CD14-positive monocyte (primary cell): Measurements from ENCODE around the gene NGRN. TPM values are rescaled to one million over a fixed set of nuclear protein-coding genes. Genes with fewer than 3 reads are reported as not detected.
A peak's percentile ranks its signal among the peaks of the same experiment; 100 is the strongest.

Experiments
- DNase-seq, 3 donors: peaks; one replicate each; pipeline ENCODE4 v3.0.0-alpha.2; 2011 to 2022
- H2AFZ ChIP-seq: 2 replicates; pipeline ENCODE4 v1.6.0; 2012; ENCODE audit warnings: mild to moderate bottlenecking, low read depth, low read length, inconsistent platforms; ENCODE audit not compliant: insufficient read depth, poor library complexity, severe bottlenecking
- H3K27ac ChIP-seq, 2 donors: 1 replicate in 1 of 2; 2 replicates in 1 of 2; pipeline ENCODE4 v1.5.1; 2012 to 2013; ENCODE audit warnings: low read length in 2 of 2, control low read depth in 1 of 2, inconsistent platforms in 1 of 2, low read depth in 1 of 2, mild to moderate bottlenecking in 1 of 2
- H3K27me3 ChIP-seq, 2 donors: one replicate each; pipeline versions ENCODE4 v1.6.0 to v1.6.1; 2011 to 2013; ENCODE audit warnings: low read length in 2 of 2; ENCODE audit not compliant: control insufficient read depth in 2 of 2, insufficient read depth in 2 of 2
- H3K36me3 ChIP-seq, 2 donors: replicated peaks in 1 of 2; 1 replicate in 1 of 2; 2 replicates in 1 of 2; pipeline versions ENCODE4 v1.5.1 to v1.6.1; 2012 to 2013; ENCODE audit warnings: low read length in 2 of 2, control low read depth in 1 of 2, inconsistent platforms in 1 of 2, mild to moderate bottlenecking in 1 of 2; ENCODE audit not compliant: insufficient read depth in 2 of 2, control insufficient read depth in 1 of 2
- H3K4me1 ChIP-seq, 2 donors: 1 replicate in 1 of 2; 2 replicates in 1 of 2; pipeline versions ENCODE4 v1.5.1 to v1.6.1; 2012 to 2013; ENCODE audit warnings: low read length in 2 of 2, control low read depth in 1 of 2, inconsistent platforms in 1 of 2, mild to moderate bottlenecking in 1 of 2, moderate library complexity in 1 of 2; ENCODE audit not compliant: insufficient read depth in 2 of 2, control insufficient read depth in 1 of 2
- H3K4me2 ChIP-seq: replicated peaks from 2 replicates; pipeline ENCODE3; 2012; ENCODE audit warnings: low read length, moderate library complexity, mild to moderate bottlenecking; ENCODE audit not compliant: poor library complexity, severe bottlenecking; ENCODE audit errors: extremely low read depth
- H3K4me3 ChIP-seq, 3 experiments: fragments of 200-600 bp in 1 of 3; sonication (generic) in 1 of 3; replicated peaks in 1 of 3; 1 replicate in 2 of 3; 2 replicates in 1 of 3; pipeline ENCODE4 v1.5.1; 2011 to 2013; ENCODE audit warnings: low read length in 3 of 3, mild to moderate bottlenecking in 3 of 3, control low read depth in 2 of 3, low read depth in 2 of 3, inconsistent platforms in 1 of 3, moderate library complexity in 1 of 3
- H3K79me2 ChIP-seq: 2 replicates; pipeline ENCODE4 v1.6.0; 2012; ENCODE audit warnings: mild to moderate bottlenecking, control low read depth, inconsistent platforms, low read length, moderate library complexity; ENCODE audit not compliant: insufficient read depth
- H3K9ac ChIP-seq: 2 replicates; pipeline ENCODE4 v1.6.0; 2017; ENCODE audit warnings: low read length, mild to moderate bottlenecking; ENCODE audit not compliant: insufficient read depth, poor library complexity, severe bottlenecking
- H3K9me3 ChIP-seq, 2 donors: replicated peaks in 1 of 2; 1 replicate in 1 of 2; 2 replicates in 1 of 2; pipeline versions ENCODE4 v1.5.1 to v1.6.1; 2012 to 2013; ENCODE audit warnings: low read length in 2 of 2, control low read depth in 1 of 2; ENCODE audit not compliant: control insufficient read depth in 1 of 2, insufficient read depth in 1 of 2
- H4K20me1 ChIP-seq: 2 replicates; pipeline ENCODE4 v1.6.0; 2012; ENCODE audit warnings: mild to moderate bottlenecking, low read length, control low read depth, moderate library complexity; ENCODE audit not compliant: insufficient read depth
- H3K27ac Mint-ChIP-seq, 7 donors: one replicate each; pipeline ENCODE4 v1.8.0; 2020; ENCODE audit warnings: mild to moderate bottlenecking in 7 of 7, mixed read lengths in 7 of 7, moderate library complexity in 6 of 7, inconsistent platforms in 2 of 7
- H3K27me3 Mint-ChIP-seq, 3 donors: one replicate each; pipeline ENCODE4 v1.8.0; 2021 to 2022; ENCODE audit warnings: low read depth in 3 of 3, mild to moderate bottlenecking in 3 of 3, mixed read lengths in 3 of 3, moderate library complexity in 3 of 3, inconsistent platforms in 1 of 3
- H3K36me3 Mint-ChIP-seq, 2 donors: one replicate each; pipeline ENCODE4 v1.8.0; 2020; ENCODE audit warnings: mixed read lengths in 2 of 2, inconsistent platforms in 1 of 2, mild to moderate bottlenecking in 1 of 2
- H3K4me1 Mint-ChIP-seq: one replicate; pipeline ENCODE4 v1.8.0; 2020; ENCODE audit warnings: mild to moderate bottlenecking, mixed read lengths
- H3K4me3 Mint-ChIP-seq, 2 donors: one replicate each; pipeline ENCODE4 v1.8.0; 2020; ENCODE audit warnings: mild to moderate bottlenecking in 2 of 2, mixed read lengths in 2 of 2, moderate library complexity in 1 of 2
- H3K9me3 Mint-ChIP-seq, 7 donors: one replicate each; pipeline ENCODE4 v1.8.0; 2020 to 2022; ENCODE audit warnings: mixed read lengths in 7 of 7, mild to moderate bottlenecking in 6 of 7, moderate library complexity in 6 of 7, inconsistent platforms in 2 of 7
- CTCF ChIP-seq: fragments of 200-600 bp; IDR thresholded peaks from one replicate; pipeline ENCODE4 v1.8.0; 2022; ENCODE audit warnings: antibody characterized with exemption, mild to moderate bottlenecking
- WGBS: methylation state at CpG from one replicate; pipeline ENCODE4 v1.1.5; 2013; ENCODE audit warnings: missing lambda C conversion rate; ENCODE audit not compliant: insufficient coverage; 5-methylcytosine and 5-hydroxymethylcytosine counted together
- intact Hi-C, 2 donors: fragments of 100-400 bp; cut with micrococcal nuclease; formaldehyde crosslinking; loops; one replicate each; pipeline versions ENCODE4 v1.15.0 to v1.15.1; 2023
- polyA plus RNA-seq, 3 donors: library from polyadenylated mRNA; depleted of rRNA in 1 of 3; unstranded in 2 of 3; stranded (reverse) in 1 of 3; fragments of 300-500 nt in 2 of 3; fragments of >200 nt in 1 of 3; fragmentation: Illumina TruSeq in 2 of 3; gene quantifications; 1 replicate in 2 of 3; 2 replicates in 1 of 3; pipeline ENCODE4 v1.2.3, GENCODE V29; 2012 to 2021

NGRN gene
- polyA plus RNA-seq, 3 donors: 14.4 to 20.3 (median 18.9) TPM

- Histone ChIP-seq H2AFZ (no peak overlapping the region), H4K20me1 (no peaks in the 10 kb centered on the region), H3K27me3 (no peaks in the 10 kb centered on the region), H3K4me3 (no peak overlapping the region), H3K36me3 (no peaks in the 10 kb centered on the region), H3K4me1 (peaks cover 6 to 7% of the 10 kb centered on the region in 2 donors), H3K9ac (no peak overlapping the region), H3K79me2 (no peaks in the 10 kb centered on the region), H3K27ac (no peak overlapping the region), H3K9me3 (no peaks in the 10 kb centered on the region), H3K4me2 (no peak overlapping the region)
- no peak for TF ChIP-seq CTCF
- Mint-ChIP-seq H3K27me3 (peaks cover 0 to 2% (median 1%) of the 10 kb centered on the region in 3 donors), H3K36me3 (no peaks in the 10 kb centered on the region), H3K4me1 (peaks cover 11% of the 10 kb centered on the region), H3K27ac (no peak overlapping the region), H3K9me3 (no peaks in the 10 kb centered on the region), H3K4me3 (no peak overlapping the region)
- WGBS: 93% methylated on average over 3 of the region's 4 CpGs
- no peak for DNase-seq
- intact Hi-C loops: no loop called here
Measured at GRCh38 chr15:90318591-90318990, 53.1 kb downstream of the NGRN start.

- Mint-ChIP-seq H3K4me3 (peak overlapping the region; percentile 35), H3K27ac (peak overlapping the region in 2 of 7 donors; percentile 23 to 63), H3K9me3 (no peaks in the 10 kb centered on the region), H3K4me1 (peaks cover 10% of the 10 kb centered on the region), H3K36me3 (no peaks in the 10 kb centered on the region), H3K27me3 (peaks cover 0 to 3% (median 3%) of the 10 kb centered on the region in 3 donors)
- H2AFZ ChIP-seq: peak overlapping the region; percentile 80
- TF ChIP-seq CTCF: peak; percentile 91
- H3K79me2 ChIP-seq: no peaks in the 10 kb centered on the region
- H3K4me1 ChIP-seq: peaks cover 7% of the 10 kb centered on the region in 2 donors
- peak overlapping the region in 1 of 3 experiments; percentile 30 for H3K4me3 ChIP-seq
- H3K27me3 ChIP-seq: no peaks in the 10 kb centered on the region
- peak; percentile 76 to 84 (median 84) for DNase-seq
- H3K9ac ChIP-seq: no peak overlapping the region
- no peaks in the 10 kb centered on the region for H3K9me3 ChIP-seq
- intact Hi-C loops: loop anchor here (2.0 to 10.0 kb wide), 3 partner anchors 105 to 165 kb away; no protein-coding TSS in a partner anchor
- WGBS: 3% methylated on average over 12 of the region's 17 CpGs
- no peaks in the 10 kb centered on the region for H4K20me1 ChIP-seq
- H3K4me2 ChIP-seq: peak overlapping the region; percentile 54
- no peak overlapping the region for H3K27ac ChIP-seq
- no peaks in the 10 kb centered on the region for H3K36me3 ChIP-seq
Measured at GRCh38 chr15:90320062-90320884, 54.8 kb downstream of the NGRN start.
